Tibial artery (tissue), 4 donors: ENCODE data around the gene NF1.
"Not testable (repeated sequence)": the region's sequence is repeated elsewhere in the genome, so short reads cannot be mapped to it uniquely, and the experiment has no call there.

Experiments used
- DNase-seq, 2 donors: peaks; one replicate each; pipeline ENCODE4 v3.0.0-alpha.2; 2019
- H3K27ac ChIP-seq, 2 donors: fragments of 200-600 bp; sonication (generic) in 1 of 2; 1 replicate in 1 of 2; 2 replicates in 1 of 2; pipeline ENCODE4 v1.5.1; 2018 to 2019; ENCODE audit warnings: mild to moderate bottlenecking in 1 of 2
- H3K27me3 ChIP-seq, 2 donors: fragments of 200-600 bp; sonication (generic) in 1 of 2; one replicate each; pipeline versions ENCODE4 v1.5.1 to v1.6.0; 2016 to 2019
- H3K36me3 ChIP-seq, 3 donors: fragments of 200-600 bp; sonication (generic) in 2 of 3; one replicate each; pipeline ENCODE4 v1.5.1; 2016 to 2019; ENCODE audit warnings: mild to moderate bottlenecking in 2 of 3
- H3K4me1 ChIP-seq, 4 donors: fragments of 200-600 bp; sonication (generic) in 2 of 4; 1 replicate in 3 of 4; 2 replicates in 1 of 4; pipeline ENCODE4 v1.5.1; 2016 to 2019
- H3K4me3 ChIP-seq, 2 donors: fragments of 200-600 bp; sonication (generic) in 1 of 2; 1 replicate in 1 of 2; 2 replicates in 1 of 2; pipeline ENCODE4 v1.5.1; 2018 to 2019; ENCODE audit warnings: mild to moderate bottlenecking in 2 of 2
- H3K9me3 ChIP-seq, 3 donors: fragments of 200-600 bp; sonication (generic) in 1 of 3; one replicate each; pipeline ENCODE4 v1.5.1; 2016 to 2019
- intact Hi-C: fragments of 100-400 bp; cut with DNase I; formaldehyde crosslinking; loops from one replicate; pipeline ENCODE4 v1.15.0; 2023; ENCODE audit warnings: low total_unique reads
- TF ChIP-seq, protein P1 (sequence below), 2 experiments: fragments of 200-600 bp in 1 of 2; fragments of 450-650 bp in 1 of 2; IDR thresholded peaks; one replicate each; pipeline ENCODE4 v1.5.1; 2017 to 2019; ENCODE audit warnings: antibody characterized with exemption in 2 of 2, mild to moderate bottlenecking in 1 of 2, moderate library complexity in 1 of 2

The NF1 gene

DNA sequence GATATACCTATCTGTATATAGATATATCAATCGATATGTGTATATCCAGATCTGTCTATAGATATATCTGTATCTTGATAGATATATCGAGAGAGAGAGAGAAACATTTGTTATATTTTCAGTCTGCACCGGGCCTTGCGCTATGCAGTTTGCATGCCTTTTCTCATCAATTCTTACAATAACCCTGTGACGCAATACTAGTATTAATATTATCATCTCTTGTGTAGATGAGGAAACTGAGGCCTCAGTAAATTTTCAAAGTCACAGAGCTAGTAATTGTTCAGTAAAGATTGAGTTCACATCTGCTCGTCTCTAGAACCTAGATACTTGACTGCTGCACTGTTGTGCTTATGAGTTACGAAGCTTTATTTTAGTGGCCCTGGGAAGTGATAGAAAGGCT lies 77.6 kb downstream of the NF1 start:
- H3K9me3 ChIP-seq: no peaks in the 10 kb centered on the region
- H3K4me3 ChIP-seq: no peak overlapping the region
- no peaks in the 10 kb centered on the region for H3K4me1 ChIP-seq
- no peaks in the 10 kb centered on the region for H3K27me3 ChIP-seq
- DNase-seq: no peak
- intact Hi-C loops: no loop called here
- peaks cover 0 to 5% (median 0%) of the 10 kb centered on the region in 3 donors for H3K36me3 ChIP-seq
- TF ChIP-seq, protein P1, sequence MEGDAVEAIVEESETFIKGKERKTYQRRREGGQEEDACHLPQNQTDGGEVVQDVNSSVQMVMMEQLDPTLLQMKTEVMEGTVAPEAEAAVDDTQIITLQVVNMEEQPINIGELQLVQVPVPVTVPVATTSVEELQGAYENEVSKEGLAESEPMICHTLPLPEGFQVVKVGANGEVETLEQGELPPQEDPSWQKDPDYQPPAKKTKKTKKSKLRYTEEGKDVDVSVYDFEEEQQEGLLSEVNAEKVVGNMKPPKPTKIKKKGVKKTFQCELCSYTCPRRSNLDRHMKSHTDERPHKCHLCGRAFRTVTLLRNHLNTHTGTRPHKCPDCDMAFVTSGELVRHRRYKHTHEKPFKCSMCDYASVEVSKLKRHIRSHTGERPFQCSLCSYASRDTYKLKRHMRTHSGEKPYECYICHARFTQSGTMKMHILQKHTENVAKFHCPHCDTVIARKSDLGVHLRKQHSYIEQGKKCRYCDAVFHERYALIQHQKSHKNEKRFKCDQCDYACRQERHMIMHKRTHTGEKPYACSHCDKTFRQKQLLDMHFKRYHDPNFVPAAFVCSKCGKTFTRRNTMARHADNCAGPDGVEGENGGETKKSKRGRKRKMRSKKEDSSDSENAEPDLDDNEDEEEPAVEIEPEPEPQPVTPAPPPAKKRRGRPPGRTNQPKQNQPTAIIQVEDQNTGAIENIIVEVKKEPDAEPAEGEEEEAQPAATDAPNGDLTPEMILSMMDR (IDR thresholded peaks at IDR 0.05): no peak
- H3K27ac ChIP-seq: no peak overlapping the region

DNA sequence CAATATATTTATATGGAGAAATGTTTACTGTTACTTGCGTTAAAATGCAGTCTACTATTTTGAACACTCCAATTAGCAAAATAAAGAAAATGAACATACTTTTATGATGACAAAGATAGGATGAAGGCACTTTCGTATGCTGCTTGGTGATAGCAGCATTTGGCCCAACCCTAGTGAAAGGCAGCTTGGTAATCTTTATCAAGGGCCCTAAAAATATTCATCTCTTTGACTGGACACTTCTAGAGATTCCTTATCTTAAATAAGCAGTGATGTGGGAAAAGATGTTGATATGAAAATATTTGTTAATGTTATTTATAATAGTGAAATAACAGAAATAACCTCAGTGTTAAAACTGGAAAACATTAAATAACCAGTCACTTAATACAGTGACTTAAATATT lies 79.4 kb downstream of the NF1 start:
- H3K4me1 ChIP-seq: no peaks in the 10 kb centered on the region
- H3K9me3 ChIP-seq: no peaks in the 10 kb centered on the region
- no peak overlapping the region for H3K27ac ChIP-seq
- H3K4me3 ChIP-seq: no peak overlapping the region
- intact Hi-C loops: no loop called here
- TF ChIP-seq, protein P1 (IDR thresholded peaks at IDR 0.05): no peak
- H3K27me3 ChIP-seq: no peaks in the 10 kb centered on the region
- DNase-seq: no peak
- peaks cover 0 to 5% (median 0%) of the 10 kb centered on the region in 3 donors for H3K36me3 ChIP-seq

GRCh38 chr17:31175237-31175636 lies 80.5 kb downstream of the NF1 start:
- DNase-seq: no peak
- no peaks in the 10 kb centered on the region for H3K4me1 ChIP-seq
- no peaks in the 10 kb centered on the region for H3K27me3 ChIP-seq
- TF ChIP-seq, protein P1 (IDR thresholded peaks at IDR 0.05): no peak
- no peak overlapping the region for H3K27ac ChIP-seq
- no peak overlapping the region for H3K4me3 ChIP-seq
- intact Hi-C loops: no loop called here
- H3K9me3 ChIP-seq: no peaks in the 10 kb centered on the region
- peaks cover 0 to 3% (median 0%) of the 10 kb centered on the region in 3 donors for H3K36me3 ChIP-seq

DNA sequence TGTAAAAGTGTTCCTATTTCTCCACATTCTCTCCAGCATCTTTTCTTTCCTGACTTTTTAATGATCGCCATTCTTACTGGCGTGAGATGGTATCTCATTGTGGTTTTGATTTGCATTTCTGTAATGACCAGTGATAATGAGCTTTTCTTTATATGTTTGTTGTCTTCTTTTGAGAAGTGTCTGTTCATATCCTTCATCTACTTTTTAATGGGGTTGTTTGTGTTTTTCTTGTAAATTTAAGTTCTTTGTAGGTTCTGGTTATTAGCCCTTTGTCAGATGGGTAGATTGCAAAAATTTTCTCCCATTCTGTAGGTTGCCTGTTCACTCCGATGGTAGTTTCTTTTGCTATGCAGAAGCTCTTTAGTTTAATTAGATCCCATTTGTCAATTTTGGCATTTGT lies 81.4 kb downstream of the NF1 start:
- H3K36me3 ChIP-seq, H3K27me3 ChIP-seq, intact Hi-C loops, H3K4me3 ChIP-seq, H3K4me1 ChIP-seq, H3K27ac ChIP-seq, H3K9me3 ChIP-seq, DNase-seq: not testable (repeated sequence)

- H3K27me3 ChIP-seq, DNase-seq, H3K4me1 ChIP-seq, H3K27ac ChIP-seq, H3K9me3 ChIP-seq, intact Hi-C loops, H3K4me3 ChIP-seq: not testable (repeated sequence)
- peaks cover 15 to 22% (median 20%) of the 10 kb centered on the region in 3 donors for H3K36me3 ChIP-seq
Measured at GRCh38 chr17:31178951-31179350, 84.2 kb downstream of the NF1 start.

GRCh38 chr17:31195305-31195704 lies 100.5 kb downstream of the NF1 start:
- TF ChIP-seq, protein P1 (IDR thresholded peaks at IDR 0.05): no peak
- Histone ChIP-seq H3K4me3 (no peak overlapping the region), H3K27ac (no peak overlapping the region), H3K36me3 (no peaks in the 10 kb centered on the region), H3K4me1 (no peaks in the 10 kb centered on the region), H3K9me3 (no peaks in the 10 kb centered on the region), H3K27me3 (no peaks in the 10 kb centered on the region)
- intact Hi-C loops: no loop called here
- DNase-seq: no peak

GRCh38 chr17:31198026-31198425 lies 103.2 kb downstream of the NF1 start:
- H3K27ac ChIP-seq: no peak overlapping the region
- TF ChIP-seq, protein P1 (IDR thresholded peaks at IDR 0.05): no peak
- H3K4me3 ChIP-seq: no peak overlapping the region
- H3K4me1 ChIP-seq: no peaks in the 10 kb centered on the region
- H3K36me3 ChIP-seq: no peaks in the 10 kb centered on the region
- no peak for DNase-seq
- H3K9me3 ChIP-seq: no peaks in the 10 kb centered on the region
- intact Hi-C loops: no loop called here
- no peaks in the 10 kb centered on the region for H3K27me3 ChIP-seq

DNA sequence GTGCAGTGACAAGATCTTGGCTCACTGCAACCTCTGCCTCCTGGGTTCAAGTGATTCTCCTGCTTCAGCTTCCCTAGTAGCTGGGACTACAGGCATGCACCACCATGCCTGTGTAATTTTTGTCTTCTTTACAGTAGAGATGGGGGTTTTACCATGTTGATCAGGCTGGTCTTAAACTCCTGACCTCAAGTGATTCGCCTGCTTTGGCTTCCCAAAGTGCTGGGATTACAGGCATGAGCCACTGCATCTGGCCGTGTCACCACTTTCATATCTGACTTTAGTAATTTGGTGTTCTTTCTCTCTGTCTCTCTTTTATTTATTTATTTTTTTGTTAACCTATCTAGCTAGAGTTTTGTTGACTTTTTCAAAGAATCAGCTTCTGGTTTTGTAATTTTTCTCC lies 103.9 kb downstream of the NF1 start:
- H3K9me3 ChIP-seq, H3K27ac ChIP-seq, H3K4me3 ChIP-seq, H3K36me3 ChIP-seq, intact Hi-C loops, H3K27me3 ChIP-seq, DNase-seq, H3K4me1 ChIP-seq: not testable (repeated sequence)
